ENCODE data around the gene C18orf32.
"Not testable (repeated sequence)": the region's sequence is repeated elsewhere in the genome, so short reads cannot be mapped to it uniquely, and the experiment has no call there.

Gene C18orf32

DNA sequence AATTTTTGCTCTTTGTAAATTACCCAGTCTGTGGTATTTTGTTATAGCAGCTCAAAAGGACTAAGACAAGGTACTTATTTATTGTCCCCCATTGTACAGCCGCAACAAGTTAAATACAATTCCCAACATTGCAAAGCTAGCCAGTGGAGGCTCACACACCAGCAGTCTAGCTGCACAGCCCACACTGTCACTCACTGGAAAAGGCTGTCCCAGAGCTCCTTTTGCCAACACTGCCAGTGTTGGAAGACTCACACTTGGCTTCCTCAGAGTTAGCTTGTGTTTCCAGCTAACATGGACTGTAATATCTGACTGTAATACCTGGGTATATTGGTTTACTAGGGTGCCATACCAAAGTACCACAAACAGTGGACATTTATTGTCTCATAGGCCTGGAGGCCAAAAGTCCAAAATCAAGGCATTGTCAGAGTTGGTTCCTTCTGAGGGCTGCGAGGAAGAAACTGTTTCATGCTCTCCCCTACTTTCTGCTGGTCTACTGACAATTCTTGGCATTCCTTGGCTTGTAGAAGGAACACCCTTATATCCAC, 19.9 kb downstream of the C18orf32 start:
- DNase-seq: no peak

DNA sequence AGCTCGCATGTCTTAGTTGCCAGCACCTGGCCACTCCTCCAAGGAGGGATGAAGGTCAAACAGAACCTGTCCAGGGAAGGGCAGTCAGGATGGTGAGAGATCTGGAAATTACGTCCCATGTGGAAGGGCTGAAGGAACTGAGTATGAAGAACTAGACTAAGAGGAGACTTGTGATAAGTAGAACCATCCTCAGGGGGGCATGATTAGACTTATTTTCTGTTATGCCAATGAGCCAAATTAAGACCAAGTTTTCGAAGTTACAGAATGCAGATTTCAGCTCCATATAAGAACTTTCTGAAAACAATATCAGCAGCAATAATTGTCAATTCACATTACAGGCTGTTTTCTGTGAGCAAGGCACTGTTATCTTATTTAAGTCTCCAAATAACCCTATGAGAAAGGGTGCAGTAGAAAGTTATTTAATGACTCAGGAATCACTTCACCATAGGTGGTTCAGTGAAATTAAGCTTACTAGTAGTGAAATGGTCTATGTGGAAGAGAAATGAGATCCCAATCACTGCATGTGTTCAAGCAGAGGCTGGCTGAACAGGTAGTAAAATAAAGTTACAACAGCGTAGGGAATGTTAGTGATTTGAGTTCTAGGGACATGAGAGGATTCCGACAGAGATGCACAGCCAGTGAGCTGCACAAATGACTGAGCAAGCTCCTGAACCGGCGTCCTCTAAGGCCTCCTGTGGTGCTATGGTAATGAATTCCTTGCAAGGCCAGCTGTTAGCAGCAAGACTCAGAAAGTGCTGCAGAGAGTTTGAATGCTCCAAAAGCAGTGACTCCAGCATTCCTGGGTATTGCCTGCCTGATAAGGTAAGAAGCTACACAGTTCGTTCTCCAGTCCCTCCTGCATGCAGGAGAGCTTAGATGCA, 22.1 kb downstream of the C18orf32 start:
- peak in 1 of 2 experiments; percentile 23 for DNase-seq

DNA sequence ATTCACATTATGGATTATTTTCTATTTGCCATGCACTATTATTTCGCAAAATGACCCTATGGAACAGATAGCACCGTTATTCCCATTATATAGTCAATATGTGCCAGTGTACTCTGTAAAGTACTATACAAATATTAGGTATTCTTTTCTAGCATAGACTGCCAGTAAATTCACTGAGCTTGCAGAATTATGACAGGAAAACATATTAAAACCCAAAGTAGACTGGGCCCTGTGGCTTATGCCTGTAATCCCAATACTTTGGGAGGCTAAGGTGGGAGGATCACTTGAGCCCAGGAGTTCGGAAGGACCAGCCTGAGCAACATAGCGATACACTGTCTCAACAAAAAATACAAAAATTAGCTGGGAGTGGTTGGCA, 25.4 kb downstream of the C18orf32 start:
- DNase-seq: no peak

DNA sequence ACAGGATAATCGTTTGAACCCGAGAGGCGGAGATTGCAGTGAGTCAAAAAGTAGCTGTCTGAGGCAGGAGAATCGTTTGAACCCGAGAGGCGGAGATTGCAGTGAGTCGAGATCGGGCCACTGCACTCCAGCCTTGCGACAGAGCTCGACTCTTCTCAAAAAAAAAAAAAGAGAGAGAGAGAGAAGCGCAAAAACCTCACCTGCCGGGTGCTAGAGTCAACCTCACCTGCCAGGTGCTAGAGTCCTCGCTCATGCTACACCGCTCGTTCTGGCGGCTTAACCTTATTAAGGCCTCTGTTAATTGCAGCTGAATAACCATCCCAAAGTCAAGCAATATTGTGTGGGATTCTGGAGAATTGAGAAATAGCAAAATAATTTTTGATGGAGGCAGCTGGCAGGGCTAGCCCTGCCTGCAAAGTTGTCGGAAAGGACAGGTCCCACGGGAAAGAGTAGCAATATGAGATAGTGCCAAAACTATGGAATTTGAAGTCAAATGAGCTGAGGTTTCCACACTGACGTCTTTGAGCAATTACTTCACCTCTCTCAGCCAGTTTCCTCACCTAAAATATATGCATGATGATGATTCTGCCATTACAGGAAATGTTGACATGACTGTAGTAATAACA, 25.9 kb downstream of the C18orf32 start:
- DNase-seq: no peak

DNA sequence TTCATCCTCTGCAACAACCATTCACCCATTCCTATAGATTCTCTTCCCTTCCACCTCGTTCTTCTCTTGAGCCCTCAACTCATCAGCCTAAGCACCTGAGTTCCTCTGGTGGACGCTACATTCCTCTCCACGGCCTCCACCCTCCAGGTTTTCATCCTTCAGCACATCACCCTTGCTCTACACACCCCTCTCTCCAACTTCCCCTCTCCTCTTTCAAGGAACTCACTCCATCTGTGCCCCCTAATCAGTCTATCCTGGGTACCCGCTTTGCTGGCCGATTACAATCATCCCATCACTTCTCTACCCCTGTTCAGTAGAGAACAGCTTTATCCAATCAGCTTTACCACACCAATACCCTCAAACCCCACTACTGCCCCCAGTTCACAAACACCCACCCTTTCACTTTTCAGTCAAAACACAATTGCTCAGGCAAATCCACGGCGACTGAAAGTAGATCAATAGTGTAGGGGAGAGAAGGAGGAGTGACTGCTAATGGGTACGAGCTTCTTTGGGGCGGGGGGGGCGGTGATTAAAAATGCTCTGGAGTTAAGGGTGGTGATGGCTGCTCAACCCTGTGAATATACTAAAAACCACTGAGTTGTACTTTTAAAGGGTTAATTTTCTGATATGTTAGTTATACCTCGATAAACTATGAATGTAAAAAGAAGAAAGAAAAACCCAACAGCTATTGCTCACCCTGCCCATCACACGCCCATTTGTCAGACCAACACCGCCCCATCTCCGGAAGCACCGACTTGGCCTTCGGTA, 27.4 kb downstream of the C18orf32 start:
- DNase-seq: no peak

DNA sequence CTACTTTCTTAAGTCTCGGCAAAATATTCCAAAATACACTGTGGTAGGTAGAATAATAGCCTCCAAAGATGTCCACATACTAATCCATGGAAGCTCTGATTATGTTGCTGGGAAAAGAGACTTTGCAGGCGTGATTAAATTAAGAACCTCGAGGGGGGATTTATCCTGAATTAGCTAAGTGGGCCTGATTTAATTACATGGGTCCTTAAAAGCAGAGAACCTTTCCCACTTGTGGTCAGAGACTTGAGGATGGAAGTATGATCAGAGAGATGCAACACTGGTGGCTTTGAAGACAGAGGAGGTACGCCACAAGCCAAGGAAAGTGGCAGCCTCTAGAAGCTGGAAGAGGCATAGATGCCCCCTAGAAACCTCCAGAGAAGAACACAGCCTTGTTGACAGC, 29.4 kb downstream of the C18orf32 start:
- DNase-seq: no peak

DNA sequence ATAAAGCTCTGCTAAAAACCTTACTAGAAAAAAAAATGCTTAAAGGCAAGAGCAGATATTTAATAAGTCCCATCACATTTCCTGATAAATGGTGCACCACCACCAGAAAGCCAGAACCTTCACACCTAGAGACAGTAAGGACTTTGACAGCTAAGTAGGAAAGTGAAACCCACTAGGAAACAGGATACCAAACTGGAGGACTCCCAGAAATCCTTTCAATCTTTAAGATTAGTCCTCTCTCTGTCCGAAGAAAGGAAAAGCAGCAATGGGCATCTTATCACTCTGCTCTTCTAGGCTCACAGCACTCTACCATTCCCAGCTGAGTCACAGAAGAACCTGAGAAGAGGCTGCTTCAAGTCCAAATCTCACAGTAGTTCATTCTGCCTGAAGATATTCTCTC, 30.2 kb downstream of the C18orf32 start:
- DNase-seq: no peak

DNA sequence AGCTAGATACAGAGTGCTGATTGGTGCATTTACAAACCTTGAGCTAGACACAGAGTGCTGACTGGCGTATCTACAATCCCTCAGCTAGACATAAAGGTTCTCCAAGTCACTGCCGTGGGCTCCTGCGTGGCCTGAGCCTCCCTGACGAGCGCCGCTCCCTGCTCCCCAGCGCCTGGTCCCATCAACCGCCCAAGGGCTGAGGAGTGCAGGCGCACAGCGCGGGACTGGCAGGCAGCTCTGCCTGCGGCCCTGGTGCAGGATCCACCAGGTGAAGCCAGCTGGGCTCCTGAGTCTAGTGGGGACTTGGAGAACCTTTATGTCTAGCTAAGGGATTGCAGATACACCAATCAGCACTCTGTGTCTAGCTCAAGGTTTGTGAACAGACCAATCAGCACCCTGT, 34.5 kb downstream of the C18orf32 start:
- DNase-seq: not testable (repeated sequence)

DNA sequence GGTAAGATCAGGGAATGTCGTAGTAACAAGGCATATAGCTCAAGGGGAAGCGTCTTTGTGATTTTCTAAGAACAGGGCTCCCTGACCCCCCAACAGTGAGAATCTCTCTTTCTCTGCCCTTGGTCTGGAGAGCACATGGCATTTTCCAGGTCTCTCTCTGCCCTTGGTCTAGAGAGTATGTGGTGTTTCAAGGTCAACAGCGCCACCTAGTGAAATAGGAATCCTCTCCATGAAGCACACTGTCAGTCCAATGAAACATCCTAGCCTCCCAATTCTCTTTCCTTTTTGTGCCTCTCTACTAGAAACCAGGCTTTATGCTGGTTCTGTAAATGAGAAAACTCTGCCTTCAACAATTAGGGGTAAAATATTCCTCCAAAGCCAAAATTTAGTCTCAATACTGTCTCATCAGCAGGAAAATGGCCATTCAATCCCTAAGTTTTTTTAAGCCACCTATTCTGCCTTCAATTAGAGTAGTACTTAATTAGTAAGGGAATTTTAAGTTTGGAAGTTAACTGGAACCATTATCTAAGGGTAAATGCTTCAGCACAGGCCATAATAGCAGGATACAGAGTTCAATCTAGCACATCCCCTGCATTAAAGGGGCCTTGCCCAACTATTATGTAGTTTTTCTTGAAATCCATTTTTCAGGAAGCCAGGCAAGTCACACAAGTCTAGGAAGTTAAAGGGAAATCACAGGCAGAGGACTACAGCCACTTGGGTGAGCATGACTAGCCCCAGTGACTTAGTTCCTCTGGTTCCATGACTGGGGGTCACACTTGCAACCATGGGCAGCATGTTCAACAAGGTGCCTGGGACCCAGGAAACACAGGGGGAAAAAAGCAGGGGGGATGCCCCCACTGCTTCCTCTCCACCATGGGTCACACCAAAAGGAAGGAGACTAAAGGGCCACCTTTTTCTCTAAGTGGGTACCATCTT, 39.0 kb downstream of the C18orf32 start:
- peak; percentile 25 to 66 for DNase-seq

DNA sequence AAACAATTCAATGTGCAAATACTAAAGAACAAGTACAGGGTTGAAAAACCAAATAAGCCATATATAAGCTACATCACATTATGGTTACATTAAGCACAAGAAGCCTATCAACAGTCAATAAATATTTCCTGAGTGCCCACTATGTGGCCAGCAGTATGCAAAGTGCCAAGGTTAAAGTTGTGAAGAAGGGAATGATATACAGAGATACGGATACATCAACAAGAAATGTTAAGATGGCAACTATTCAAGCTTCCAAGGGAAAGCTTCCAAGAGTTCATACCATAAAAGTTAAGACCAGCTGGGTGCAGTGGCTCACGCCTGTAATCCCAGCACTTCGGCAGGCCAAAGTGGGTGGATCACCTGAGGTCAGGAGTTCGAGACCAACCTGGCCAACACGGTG, 40.6 kb downstream of the C18orf32 start:
- DNase-seq: no peak

DNA sequence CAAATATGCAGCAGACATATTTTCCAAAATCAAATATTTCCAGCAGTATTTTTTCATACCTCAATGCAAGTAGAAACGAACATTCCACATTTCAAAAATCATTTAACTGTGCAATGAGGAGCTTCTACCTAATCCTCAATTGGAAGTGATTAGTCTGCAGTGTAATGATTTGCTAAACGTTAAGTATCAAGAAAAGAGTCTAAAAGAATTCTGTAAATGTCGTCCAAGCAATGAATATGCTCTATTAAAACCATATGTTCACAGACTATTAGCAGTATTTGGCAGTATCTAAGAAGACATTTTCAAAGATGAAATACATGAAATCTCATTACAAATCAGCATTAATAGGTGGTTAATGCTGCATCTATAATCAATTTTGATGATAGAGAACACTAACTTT, 42.5 kb downstream of the C18orf32 start:
- DNase-seq: no peak

DNA sequence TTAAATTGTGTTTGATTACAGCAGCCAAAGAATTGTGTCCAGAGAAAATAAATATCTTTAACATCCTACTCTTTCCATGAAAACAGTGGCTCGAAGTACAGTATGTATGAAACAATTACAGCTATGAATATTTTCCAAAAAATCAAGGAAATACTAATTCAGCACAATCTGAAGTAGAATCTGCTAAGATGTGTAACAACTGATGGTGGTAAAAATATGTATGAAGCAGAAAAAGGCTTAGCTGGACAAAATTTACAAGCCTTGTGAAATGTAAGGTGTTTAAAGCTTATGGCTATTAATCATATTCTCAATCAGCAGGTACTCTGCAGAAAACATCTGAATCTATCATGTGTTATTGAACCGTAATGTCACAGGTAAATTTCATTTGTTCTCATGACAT, 43.2 kb downstream of the C18orf32 start:
- DNase-seq: no peak

DNA sequence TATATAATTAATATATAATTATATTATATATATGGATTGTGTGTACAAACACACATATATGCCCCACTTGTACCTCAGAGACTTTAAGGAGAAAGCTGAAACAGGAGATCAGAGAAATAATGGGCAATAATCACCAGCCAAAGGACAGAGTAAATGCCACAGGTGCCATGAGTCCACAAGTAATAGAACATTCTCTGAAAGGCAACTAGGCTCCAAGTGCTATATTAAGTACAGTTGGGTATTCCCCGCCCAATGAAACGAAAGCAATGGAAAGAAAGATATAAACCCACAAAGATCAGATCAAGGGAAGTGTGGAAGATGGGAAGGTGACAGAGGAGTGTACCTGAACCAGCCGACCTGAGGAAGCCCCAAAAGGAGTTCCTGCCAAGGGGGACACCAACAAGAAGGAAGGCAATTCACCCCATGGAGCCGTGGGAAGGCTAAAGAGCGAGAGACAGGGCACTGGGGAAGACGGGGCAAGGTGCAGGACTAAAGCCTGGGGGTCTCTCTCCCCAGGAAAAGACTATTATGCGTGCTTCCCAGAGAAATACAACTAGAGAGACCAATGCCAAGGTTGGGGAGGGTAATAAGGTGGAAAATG, 45.6 kb downstream of the C18orf32 start:
- DNase-seq: no peak

DNA sequence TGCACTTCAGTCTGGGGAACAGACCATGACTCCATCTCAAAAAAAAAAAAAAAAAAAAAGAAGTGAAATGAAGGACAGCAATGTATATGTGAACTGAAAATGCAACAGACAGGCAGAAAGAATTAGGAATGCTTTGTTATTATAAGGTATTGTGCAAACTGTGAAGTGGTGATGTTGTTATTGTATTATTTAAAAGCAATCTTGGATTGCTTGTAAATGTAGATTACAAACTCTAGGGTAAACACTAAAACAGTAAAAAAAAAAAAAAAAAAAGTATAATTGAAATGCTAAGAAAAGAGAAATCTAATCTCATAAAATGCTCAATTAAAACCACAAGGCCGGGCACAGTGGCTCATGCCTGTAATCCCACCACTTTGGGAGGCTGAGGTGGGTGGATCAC, 51.9 kb downstream of the C18orf32 start:
- no peak for DNase-seq

DNA sequence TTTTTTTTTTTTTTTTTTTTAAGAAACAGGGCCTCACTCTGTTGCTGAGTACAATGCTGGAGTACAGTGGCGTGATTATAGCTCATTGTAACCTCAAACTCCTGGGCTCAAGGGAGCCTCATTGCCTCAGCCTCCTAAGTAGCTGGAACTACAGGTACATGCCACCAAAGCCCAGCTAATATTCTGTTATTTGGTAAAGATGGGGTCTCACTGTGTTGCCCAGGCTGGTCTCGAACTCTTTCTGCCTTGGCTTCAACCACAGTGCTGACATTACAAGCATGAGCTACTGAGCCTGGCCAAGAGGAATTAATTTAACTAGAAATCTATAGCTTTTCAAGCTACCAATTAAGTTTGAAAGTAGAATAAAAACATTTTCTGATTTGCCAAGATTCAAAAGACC, 54.4 kb downstream of the C18orf32 start:
- DNase-seq: no peak

DNA sequence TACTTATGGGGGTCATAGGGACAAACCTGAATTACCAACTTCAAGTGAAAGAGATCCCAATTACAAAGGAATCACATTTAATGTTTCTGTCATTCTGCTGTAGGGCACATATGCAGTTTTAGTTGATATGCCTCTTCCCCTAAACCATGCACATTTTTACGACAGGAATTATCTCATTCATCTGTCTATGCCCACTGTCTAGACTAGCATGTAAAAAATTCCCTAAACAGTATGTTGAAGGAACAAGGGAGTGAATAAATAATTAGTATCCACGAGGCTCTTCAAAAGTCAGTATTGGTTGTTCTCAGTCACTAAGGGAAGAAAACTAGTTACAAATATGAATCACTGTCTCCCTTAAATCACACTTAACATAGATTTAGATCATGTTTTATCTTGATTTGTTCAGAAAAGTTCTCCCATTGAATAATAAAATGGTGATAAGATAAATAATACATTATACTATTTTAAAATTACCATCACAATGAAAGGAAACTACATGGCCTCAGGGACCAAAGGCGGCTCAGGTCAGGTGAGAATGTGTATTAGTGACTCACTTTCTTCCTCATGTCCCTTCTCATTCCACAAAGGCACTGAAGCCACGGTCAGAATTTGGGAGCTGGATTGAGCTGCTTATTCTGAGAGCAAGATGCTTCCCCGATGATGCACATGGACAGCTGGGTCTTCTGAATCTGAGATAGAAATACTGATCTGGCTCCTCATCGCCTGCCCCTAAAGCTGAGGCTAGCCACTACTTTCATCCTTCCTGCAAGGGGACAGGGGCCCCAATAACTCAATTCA, 55.7 kb downstream of the C18orf32 start:
- DNase-seq: no peak
